ENCODE results near the gene APCDD1L.

- TF ChIP-seq CTCF (IDR thresholded peaks at IDR 0.05 in 4 of 5, conservative IDR thresholded peaks at IDR 0.05 in 1 of 5), result no peak
- no peak for TF ChIP-seq POLR2A (IDR thresholded peaks at IDR 0.05)
Observed at GRCh38 chr20:58461899-58462298, 53.3 kb downstream of the APCDD1L start.

All from gastrocnemius medialis (tissue), 4 donors.